Measurements from ENCODE around the gene NMRK2.
"Not testable (repeated sequence)": the region's sequence is repeated elsewhere in the genome, so short reads cannot be mapped to it uniquely, and the experiment has no call there.

Gene NMRK2

GRCh38 chr19:3966051-3967017 lies 33.5 kb downstream of the NMRK2 start:
- no peak for DNase-seq

GRCh38 chr19:3967983-3968382 lies 35.1 kb downstream of the NMRK2 start:
- not testable (repeated sequence) for DNase-seq

DNA sequence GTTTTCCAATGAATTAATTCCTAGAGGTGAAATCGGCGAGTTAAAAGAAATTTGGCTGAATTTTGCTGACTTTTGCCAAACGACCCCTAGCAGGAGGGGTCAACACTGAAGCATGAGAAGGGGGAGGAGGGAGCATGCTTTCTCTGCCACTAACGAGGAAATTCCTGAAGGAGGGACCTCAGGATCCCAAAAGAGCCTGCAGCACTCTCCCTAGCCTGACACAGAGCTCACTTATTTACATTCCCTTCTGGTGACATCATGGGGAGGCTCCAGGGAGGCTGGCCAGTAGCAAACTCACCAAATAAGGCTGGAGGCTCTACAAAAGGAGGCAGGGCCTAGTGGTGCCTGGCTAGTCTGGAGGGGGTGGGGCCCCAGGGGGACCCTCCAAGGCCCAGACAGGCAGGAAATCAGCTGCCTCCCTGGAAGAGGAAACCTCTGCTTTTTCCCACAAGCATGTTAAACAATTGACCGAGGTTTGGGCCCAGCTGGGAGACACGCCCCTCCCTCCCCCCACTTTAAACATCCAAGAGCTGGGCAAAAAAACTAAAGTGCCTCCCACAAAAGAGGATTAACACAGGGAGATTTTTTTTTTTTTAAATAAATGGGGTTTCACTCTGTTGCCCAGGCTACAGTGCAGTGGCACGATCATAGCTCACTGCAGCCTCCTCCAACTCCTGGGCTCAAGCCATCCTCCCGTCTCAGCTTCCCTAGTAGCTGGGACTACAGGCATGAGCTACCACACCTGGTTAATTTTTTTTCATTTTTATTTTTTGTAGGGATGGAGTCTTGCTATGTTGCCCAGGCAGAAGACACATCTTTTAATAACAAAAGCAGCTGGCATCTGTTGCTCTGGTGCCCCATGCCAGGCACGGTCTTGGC lies 35.9 kb downstream of the NMRK2 start:
- no peak for DNase-seq

DNA sequence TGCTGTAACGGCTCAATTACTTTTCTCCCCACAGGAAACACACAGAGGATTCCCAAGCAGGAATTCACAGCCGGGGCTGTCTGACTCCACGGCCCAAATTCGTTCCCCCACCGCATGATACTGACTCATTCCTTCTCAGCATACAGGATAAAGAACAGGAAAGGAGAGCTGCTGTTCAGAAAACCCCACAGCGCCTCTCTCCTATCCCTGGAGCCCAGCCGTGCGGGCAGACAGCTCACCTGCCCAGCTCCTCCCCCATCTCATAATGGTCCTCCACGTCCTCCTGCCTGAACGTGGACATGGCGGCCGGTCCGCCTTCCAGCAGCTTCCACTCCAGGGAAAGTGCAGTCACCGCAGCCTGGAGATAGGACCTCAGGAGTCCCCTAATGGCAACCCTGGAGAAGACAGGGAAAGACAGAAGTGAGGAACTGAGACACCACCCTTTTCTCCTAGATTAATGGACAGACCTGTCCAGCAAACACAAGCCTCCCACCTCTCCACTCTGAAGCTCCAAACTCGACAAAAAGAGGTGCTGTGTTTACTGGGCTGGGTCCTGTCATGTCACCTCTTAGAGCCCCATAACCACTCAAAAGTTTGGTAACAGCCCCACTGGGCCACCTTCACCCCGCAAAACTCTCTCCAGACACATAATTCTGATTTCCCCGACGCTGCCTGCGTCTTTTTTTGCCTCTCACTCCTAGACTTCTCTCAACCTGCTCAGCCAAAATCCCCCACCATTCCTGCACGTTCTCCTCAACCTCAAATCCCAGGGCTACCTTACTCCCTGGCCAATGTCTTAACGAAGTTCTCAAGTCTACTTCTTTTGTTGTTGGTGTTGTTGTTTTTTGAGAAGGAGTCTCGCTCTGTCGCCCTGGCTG lies 36.8 kb downstream of the NMRK2 start:
- no peak for DNase-seq

GRCh38 chr19:3970313-3970807 lies 37.5 kb downstream of the NMRK2 start:
- DNase-seq = no peak

DNA sequence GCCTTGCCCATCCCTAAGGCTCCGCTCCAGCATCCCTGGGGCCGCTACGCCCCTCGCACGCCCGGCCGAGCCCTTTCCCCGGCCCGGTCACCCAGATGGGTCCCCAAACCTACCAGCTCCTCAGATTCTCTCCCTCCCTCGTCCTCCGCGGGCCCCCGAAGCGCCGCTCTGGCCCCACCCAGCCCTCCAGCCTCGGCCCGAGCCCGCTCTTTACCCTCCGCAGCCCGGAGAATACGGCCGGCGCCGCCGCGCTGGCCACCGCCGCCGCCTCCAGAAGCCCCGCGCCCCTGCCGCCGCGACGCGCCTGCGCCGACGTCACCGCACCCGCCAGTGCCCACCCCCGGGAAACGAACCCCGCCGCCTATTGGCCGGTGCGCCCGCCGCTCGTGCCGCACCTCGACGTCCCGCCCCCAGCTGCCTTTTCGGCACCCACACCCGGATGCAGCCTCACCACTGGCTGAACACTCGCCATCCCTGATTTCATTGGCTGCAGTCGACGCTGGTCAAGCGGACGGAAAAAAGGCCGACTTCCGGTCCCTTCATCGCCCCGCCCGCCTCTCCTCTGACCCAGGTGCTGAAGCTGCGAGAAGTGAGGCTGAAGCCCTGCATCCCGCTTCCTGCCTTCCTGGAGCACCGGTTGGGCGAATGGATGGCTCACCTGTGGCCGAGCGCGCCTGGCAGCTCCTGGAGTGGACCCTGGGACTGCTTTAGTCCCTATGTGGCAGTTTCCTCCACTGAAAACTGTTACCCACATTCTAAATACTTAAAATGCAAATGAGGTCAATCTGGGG lies 38.1 kb downstream of the NMRK2 start, which contains the start of gene DAPK3:
DAPK3 (minus strand) TSS at position 292 of the 791 bp plus-strand sequence. CDS start 1,364 bp downstream, outside the sequence.
- peak; percentile 90 to 93 for DNase-seq

DNA sequence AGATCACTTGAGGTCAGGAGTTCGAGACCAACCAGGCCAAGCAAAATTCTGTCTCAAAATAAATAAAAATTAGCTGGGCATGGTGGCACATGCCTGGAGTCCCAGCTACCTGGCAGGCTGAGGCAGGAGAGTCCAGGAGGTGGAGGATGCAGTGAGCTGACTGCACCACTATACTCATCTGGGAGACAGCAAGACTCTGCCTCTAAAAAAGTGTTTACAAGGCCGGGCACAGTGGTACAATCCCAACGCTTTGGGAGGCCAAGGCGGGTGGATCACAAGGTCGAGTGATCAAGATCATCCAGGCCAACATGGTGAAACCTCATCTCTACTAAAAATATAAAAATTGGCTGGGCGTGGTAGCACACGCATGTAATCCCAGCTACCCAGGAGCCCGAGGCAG lies 42.3 kb downstream of the NMRK2 start:
- no peak for DNase-seq

DNA sequence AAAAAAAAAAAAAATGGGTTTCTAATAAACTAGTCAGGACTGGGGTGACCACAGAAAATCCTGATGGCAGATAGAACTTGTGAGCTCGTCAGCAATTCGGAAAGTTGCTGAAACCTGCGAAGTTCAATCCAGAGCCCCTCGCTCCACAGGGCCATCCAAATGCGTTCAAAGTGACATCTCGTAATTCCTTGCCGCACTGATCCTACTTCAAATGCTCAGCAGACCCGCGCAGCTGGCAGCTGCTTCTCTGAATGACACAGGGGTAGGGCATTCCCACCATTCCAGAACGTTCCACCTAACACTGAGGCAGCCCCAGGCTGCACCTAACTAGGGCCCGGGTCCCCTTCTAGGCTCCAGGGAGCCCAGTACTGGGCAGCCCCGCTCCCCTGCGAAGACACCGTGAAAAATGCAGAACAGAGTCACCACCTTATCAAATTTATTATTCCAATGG lies 42.8 kb downstream of the NMRK2 start:
- DNase-seq = no peak

DNA sequence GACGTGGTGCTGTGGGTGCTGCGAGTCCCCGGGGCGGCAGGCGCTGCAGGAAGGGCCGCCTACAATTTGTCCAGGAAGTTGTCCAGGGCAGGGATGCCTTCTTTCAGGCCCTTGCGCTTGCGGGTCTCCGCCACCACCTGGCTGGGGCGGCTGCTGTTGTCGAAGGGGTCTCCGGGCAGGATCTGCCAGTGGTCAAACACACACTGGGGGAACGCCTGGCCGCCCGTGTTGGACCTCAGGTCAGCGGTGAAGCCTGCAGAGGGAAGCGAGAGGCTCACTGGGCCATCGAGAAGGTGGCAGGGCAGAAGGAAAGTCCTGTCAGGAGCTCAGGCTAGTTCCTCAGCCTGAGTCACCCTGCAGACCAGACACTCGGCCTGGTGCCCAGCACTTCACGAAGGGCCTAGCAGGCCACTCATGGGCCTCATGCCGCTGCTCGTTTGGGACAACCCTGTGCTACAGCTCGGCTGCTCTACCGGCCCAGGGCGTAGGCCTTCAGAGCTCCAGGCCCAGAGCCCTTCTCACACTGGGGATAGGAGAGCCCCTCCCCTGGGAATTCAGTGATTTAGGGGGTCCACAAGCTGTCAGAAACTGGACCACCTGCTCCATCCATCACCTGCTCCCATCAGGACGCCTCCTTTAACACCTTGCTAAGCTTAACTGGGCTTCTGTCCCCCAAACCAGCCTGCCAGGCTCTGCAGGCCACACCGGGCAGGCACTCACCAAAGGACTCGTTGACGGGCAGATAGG lies 43.8 kb downstream of the NMRK2 start:
- DNase-seq = no peak

DNA sequence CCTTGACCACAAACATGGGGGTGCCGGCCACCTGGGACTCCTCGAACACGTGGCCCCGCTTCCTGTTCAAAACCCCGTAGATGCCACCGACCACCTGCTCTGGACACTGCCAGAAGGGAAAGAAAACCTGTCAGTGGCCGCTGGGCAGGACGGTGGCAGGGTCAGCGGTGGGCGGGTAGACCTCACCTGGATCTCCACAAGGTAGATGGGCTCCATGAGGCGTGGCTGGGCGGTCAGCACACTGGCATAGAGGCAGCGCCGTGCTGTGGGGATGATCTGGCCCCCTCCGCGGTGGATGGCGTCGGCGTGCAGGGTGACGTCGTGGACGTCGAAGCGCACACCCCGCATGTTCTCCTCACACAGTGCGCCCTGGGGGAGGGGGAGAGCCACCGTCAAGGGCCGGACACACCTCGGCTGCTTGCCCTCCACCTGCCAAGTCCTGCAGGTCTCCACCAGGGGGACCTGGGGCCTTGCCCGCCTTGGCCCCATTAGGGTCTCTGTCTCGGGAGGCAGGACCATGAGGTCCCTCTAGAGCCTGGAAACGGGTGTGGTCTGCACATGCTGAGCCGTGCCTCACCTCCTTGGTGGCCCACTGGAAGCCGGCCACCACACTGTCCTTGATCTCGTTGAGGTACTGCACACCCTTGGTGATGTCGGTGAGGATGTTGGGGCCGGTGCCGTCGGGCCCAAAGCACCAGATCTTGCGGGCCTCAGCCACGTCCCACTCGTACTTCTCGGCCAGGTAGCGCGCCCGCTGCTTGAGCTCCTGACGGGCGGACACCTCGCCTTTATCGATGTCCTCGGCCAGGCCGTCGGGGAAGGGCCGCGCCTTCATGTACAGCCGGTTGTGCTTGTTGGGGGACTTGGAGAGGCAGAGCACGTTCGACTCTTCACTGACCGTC lies 44.6 kb downstream of the NMRK2 start:
- no peak for DNase-seq

DNA sequence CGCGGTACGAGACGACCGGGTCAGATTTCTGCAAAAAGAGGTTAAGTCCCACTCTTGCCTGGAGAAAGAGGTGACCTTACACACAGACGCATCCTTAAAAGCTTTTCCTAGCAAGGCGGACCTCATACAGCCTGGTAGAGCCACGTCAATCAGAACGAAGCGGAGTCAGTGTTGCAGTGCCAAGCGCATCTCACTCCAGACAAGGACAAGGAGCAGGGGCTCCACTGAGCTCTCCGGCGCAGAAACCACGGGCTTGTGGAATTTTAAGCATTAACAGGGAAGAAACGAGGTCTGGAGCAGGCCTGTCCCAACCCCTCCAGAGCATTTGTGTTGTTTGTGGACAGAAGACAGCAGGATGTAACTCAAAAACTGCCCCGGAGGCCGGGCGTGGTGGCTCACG lies 45.3 kb downstream of the NMRK2 start:
- no peak for DNase-seq

GRCh38 chr19:3979289-3979673 lies 46.4 kb downstream of the NMRK2 start:
- DNase-seq = no peak

- DNase-seq = no peak
Measured at GRCh38 chr19:3979674-3980352, 46.9 kb downstream of the NMRK2 start.

GRCh38 chr19:3980353-3981251 lies 47.7 kb downstream of the NMRK2 start:
- DNase-seq = no peak

DNA sequence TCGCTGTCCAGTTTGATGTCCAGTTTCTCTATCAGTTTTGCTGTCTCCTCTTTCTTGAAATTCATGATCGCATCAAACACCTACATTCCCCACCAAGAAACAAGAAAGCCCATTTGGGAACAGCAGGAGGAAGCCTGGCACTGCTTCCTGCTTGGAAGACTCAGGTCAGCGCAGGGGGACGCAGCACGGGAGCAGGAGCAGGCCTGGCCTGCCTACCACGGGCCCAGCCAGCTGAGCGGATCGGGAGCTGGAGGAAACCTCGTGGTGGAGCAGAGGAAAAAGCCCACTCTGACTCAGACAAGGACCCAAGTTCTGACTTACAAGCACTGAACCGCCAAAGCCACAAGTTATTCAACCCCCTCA lies 48.5 kb downstream of the NMRK2 start:
- DNase-seq = no peak

GRCh38 chr19:3981736-3982681 lies 49.1 kb downstream of the NMRK2 start:
- DNase-seq = no peak
